CD4-positive, CD25-positive, alpha-beta regulatory T cell (primary cell): Measurements from ENCODE around the gene OTULIN. TPM values are rescaled to one million over a fixed set of nuclear protein-coding genes. Genes with fewer than 3 reads are reported as not detected.

Experiments used
- ATAC-seq, 2 donors: fragments of 150-1000 bp; cut with Tn5 transposase; one replicate each; pipeline ENCODE4 v1.10.0; 2021; ENCODE audit warnings: low read depth in 2 of 2, moderate number of reproducible peaks in 2 of 2, moderate library complexity in 1 of 2
- DNase-seq, 3 donors: peaks; one replicate each; pipeline versions ENCODE4 v3.0.0 to v3.0.0-alpha.2; 2012 to 2022; ENCODE audit warnings: mixed read lengths in 1 of 3
- H3K27ac ChIP-seq: one replicate; pipeline ENCODE4 v1.7.0; 2013; ENCODE audit warnings: mild to moderate bottlenecking, low read length; ENCODE audit not compliant: insufficient read depth, poor library complexity, severe bottlenecking
- H3K27me3 ChIP-seq: one replicate; pipeline ENCODE4 v1.7.0; 2013; ENCODE audit warnings: low read length; ENCODE audit not compliant: control insufficient read depth, insufficient read depth
- H3K36me3 ChIP-seq: one replicate; pipeline ENCODE4 v1.7.0; 2013; ENCODE audit warnings: mild to moderate bottlenecking, low read length, moderate library complexity; ENCODE audit not compliant: control insufficient read depth, insufficient read depth
- H3K4me1 ChIP-seq: 2 replicates; pipeline ENCODE4 v1.7.0; 2013; ENCODE audit warnings: mild to moderate bottlenecking, low read length; ENCODE audit not compliant: insufficient read depth, control insufficient read depth, poor library complexity, severe bottlenecking
- H3K4me3 ChIP-seq: one replicate; pipeline ENCODE4 v1.7.0; 2013; ENCODE audit warnings: low read depth, mild to moderate bottlenecking, low read length, moderate library complexity
- H3K9me3 ChIP-seq, 2 experiments: 1 replicate in 1 of 2; 2 replicates in 1 of 2; pipeline ENCODE4 v1.7.0; 2013; ENCODE audit warnings: low read length in 2 of 2, mild to moderate bottlenecking in 1 of 2, moderate library complexity in 1 of 2; ENCODE audit not compliant: control insufficient read depth in 2 of 2
- H3K27ac Mint-ChIP-seq, 3 donors: one replicate each; pipeline ENCODE4 v1.8.0; 2020 to 2022; ENCODE audit warnings: mild to moderate bottlenecking in 3 of 3, mixed read lengths in 3 of 3, moderate library complexity in 2 of 3
- H3K27me3 Mint-ChIP-seq: one replicate; pipeline ENCODE4 v1.8.0; 2022; ENCODE audit warnings: mild to moderate bottlenecking, mixed read lengths
- H3K36me3 Mint-ChIP-seq: one replicate; pipeline ENCODE4 v1.8.0; 2020; ENCODE audit warnings: mixed read lengths
- H3K4me1 Mint-ChIP-seq, 4 donors: one replicate each; pipeline ENCODE4 v1.8.0; 2020 to 2022; ENCODE audit warnings: mixed read lengths in 4 of 4, mild to moderate bottlenecking in 1 of 4
- H3K4me3 Mint-ChIP-seq, 4 donors: one replicate each; pipeline ENCODE4 v1.8.0; 2020 to 2022; ENCODE audit warnings: mild to moderate bottlenecking in 4 of 4, mixed read lengths in 4 of 4, moderate library complexity in 3 of 4
- H3K9me3 Mint-ChIP-seq, 7 donors: one replicate each; pipeline ENCODE4 v1.8.0; 2020 to 2022; ENCODE audit warnings: mixed read lengths in 7 of 7, mild to moderate bottlenecking in 3 of 7, moderate library complexity in 2 of 7
- polyA plus RNA-seq, 4 donors: library from polyadenylated mRNA; unstranded; fragments of 300-500 nt; fragmentation: Illumina TruSeq; gene quantifications; one replicate each; pipeline ENCODE4 v1.2.3, GENCODE V29; 2021
- total RNA-seq: library from RNA; stranded (reverse); gene quantifications from one replicate; pipeline ENCODE4 v1.2.3, GENCODE V29; 2022

Gene OTULIN
- total and polyA plus RNA-seq, 5 donors from 2014 or later = 22.8 to 109 (median 27.0) TPM

DNA sequence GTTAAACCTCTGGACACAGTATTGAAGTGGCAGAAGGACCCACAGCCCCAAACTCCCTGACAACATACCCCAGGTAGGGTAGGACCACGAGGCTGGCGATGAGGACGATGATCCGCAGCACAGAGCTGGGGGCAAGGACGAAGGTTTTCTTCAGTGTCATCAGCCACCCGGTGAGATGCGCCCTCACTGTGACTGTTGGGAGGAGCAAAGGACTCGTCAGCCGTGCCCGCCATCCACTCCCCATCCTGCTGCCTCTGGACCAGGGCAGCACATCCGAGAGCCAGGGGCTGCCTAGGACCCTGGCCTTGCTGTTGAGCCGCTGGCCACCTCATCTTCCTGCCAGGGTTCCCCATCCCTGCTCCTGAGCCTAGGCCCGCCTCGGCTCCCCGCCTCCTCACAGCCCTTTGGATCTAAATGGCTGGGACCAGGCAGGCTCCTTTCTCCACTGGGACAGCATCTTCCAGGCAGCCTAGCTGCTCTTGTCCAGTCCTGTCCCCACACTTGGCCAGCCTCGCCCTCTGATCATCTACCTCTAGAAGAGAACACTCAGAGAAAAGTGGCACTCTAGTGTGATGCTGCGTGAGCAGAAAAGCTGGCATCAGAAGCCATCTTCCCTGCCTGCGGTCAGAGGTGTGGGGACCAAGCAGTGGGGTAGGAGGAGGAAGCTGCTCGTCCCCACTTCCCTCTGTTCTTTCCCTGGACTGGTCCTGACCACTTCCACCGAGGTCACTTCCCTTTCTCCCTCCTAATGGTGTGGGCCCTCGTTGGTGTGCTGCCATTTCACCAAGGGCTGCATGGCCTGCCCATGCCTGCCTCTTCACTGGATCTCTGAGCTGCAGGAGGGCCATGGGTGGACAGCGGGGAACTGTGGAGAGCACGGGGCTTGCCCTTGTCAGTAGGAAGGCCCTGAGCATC, 49.2 kb downstream of the OTULIN start:
- Mint-ChIP-seq H3K36me3 (peaks cover 61% of the 10 kb centered on the region), H3K4me1 (peaks cover 0 to 62% (median 37%) of the 10 kb centered on the region in 4 donors), H3K27me3 (no peaks in the 10 kb centered on the region), H3K9me3 (no peaks in the 10 kb centered on the region), H3K27ac (peak overlapping the region; percentile 80 to 97 (median 94)), H3K4me3 (no peak overlapping the region)
- no peak for ATAC-seq
- H3K4me3 ChIP-seq = no peak overlapping the region
- no peak for DNase-seq
- H3K27me3 ChIP-seq = no peaks in the 10 kb centered on the region
- H3K9me3 ChIP-seq = no peaks in the 10 kb centered on the region
- peaks cover 17% of the 10 kb centered on the region for H3K4me1 ChIP-seq
- peaks cover 76% of the 10 kb centered on the region for H3K36me3 ChIP-seq
- peak overlapping the region; percentile 9 for H3K27ac ChIP-seq

DNA sequence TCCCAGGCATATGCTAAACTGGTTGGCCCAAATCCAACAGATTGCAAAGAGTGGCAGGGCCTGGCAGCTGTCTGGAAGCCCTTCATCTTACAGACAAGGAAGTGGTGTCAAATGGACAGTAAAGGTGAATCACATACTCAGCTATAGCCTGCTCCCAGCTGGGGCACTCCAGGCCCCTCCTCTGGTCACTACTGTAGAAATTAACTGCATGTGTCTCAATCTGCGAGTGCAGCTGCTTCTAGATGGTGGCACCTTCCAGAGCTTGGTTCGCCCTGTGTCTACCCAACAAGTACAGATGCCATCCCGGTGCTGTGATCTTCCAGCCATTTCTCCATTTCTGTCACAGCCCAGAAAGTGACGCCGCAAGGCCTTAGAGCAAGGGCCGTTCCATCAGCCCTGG, 50.2 kb downstream of the OTULIN start:
- peaks cover 74% of the 10 kb centered on the region for H3K36me3 ChIP-seq
- H3K27ac ChIP-seq = no peak overlapping the region
- H3K4me1 ChIP-seq = peaks cover 8% of the 10 kb centered on the region
- Mint-ChIP-seq H3K4me3 (no peak overlapping the region), H3K27me3 (peaks cover 4% of the 10 kb centered on the region), H3K36me3 (peaks cover 60% of the 10 kb centered on the region), H3K4me1 (peaks cover 8 to 62% (median 38%) of the 10 kb centered on the region in 4 donors), H3K27ac (peak overlapping the region in 2 of 3 donors; percentile 74 to 80), H3K9me3 (no peaks in the 10 kb centered on the region)
- DNase-seq = no peak
- ATAC-seq = no peak
- no peak overlapping the region for H3K4me3 ChIP-seq
- no peaks in the 10 kb centered on the region for H3K27me3 ChIP-seq
- no peaks in the 10 kb centered on the region for H3K9me3 ChIP-seq

GRCh38 chr5:14715481-14715880, 51.0 kb downstream of the OTULIN start:
- peaks cover 14 to 63% (median 38%) of the 10 kb centered on the region in 4 donors for H3K4me1 Mint-ChIP-seq
- H3K27me3 Mint-ChIP-seq = peaks cover 4% of the 10 kb centered on the region
- Histone ChIP-seq H3K27ac (no peak overlapping the region), H3K9me3 (no peaks in the 10 kb centered on the region), H3K36me3 (peaks cover 67% of the 10 kb centered on the region), H3K4me1 (peaks cover 7% of the 10 kb centered on the region), H3K27me3 (no peaks in the 10 kb centered on the region), H3K4me3 (no peak overlapping the region)
- peaks cover 58% of the 10 kb centered on the region for H3K36me3 Mint-ChIP-seq
- ATAC-seq (no peak), DNase-seq (no peak)
- peak overlapping the region; percentile 49 to 80 (median 65) for H3K27ac Mint-ChIP-seq
- H3K9me3 Mint-ChIP-seq = no peaks in the 10 kb centered on the region
- peak overlapping the region in 1 of 4 donors; percentile 27 for H3K4me3 Mint-ChIP-seq

- Mint-ChIP-seq H3K4me3 (peak overlapping the region in 1 of 4 donors; percentile 27), H3K9me3 (no peaks in the 10 kb centered on the region), H3K27ac (peak overlapping the region; percentile 61 to 80 (median 73)), H3K27me3 (peaks cover 4% of the 10 kb centered on the region), H3K36me3 (peaks cover 46% of the 10 kb centered on the region), H3K4me1 (peaks cover 14 to 63% (median 42%) of the 10 kb centered on the region in 4 donors)
- DNase-seq (no peak), ATAC-seq (no peak)
- no peak overlapping the region for H3K4me3 ChIP-seq
- peaks cover 56% of the 10 kb centered on the region for H3K36me3 ChIP-seq
- peaks cover 11% of the 10 kb centered on the region for H3K4me1 ChIP-seq
- no peaks in the 10 kb centered on the region for H3K27me3 ChIP-seq
- peak overlapping the region; percentile 34 for H3K27ac ChIP-seq
- H3K9me3 ChIP-seq = no peaks in the 10 kb centered on the region
Observed at GRCh38 chr5:14716755-14717752, 52.5 kb downstream of the OTULIN start.

DNA sequence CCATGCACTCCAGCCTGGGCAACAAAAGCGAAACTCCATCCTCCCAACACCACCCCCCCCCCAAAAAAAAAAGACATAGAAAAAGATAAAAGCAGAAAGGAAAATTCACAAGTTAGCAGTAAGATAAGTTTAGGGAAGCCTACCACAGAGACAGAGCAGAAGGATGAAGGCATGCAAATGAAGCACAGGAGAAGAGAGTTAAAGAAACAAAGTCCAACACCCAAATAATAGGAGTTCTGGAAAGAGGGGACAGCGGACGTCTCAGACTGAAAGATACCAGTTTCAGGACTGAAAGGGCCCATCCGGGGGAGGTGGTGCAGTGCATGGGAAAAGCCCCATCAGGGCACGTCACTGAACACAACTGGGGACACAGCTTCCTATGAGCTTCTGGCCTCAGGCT, 54.3 kb downstream of the OTULIN start:
- Histone ChIP-seq H3K27ac (no peak overlapping the region), H3K27me3 (no peaks in the 10 kb centered on the region), H3K4me1 (peaks cover 11% of the 10 kb centered on the region), H3K4me3 (no peak overlapping the region), H3K36me3 (peaks cover 47% of the 10 kb centered on the region), H3K9me3 (no peaks in the 10 kb centered on the region)
- Mint-ChIP-seq H3K27me3 (peaks cover 4% of the 10 kb centered on the region), H3K36me3 (peaks cover 47% of the 10 kb centered on the region), H3K9me3 (no peaks in the 10 kb centered on the region), H3K27ac (peak overlapping the region; percentile 78 to 95 (median 90)), H3K4me3 (peak overlapping the region in 1 of 4 donors; percentile 38), H3K4me1 (peaks cover 14 to 67% (median 43%) of the 10 kb centered on the region in 4 donors)
- no peak for DNase-seq
- ATAC-seq = no peak

DNA sequence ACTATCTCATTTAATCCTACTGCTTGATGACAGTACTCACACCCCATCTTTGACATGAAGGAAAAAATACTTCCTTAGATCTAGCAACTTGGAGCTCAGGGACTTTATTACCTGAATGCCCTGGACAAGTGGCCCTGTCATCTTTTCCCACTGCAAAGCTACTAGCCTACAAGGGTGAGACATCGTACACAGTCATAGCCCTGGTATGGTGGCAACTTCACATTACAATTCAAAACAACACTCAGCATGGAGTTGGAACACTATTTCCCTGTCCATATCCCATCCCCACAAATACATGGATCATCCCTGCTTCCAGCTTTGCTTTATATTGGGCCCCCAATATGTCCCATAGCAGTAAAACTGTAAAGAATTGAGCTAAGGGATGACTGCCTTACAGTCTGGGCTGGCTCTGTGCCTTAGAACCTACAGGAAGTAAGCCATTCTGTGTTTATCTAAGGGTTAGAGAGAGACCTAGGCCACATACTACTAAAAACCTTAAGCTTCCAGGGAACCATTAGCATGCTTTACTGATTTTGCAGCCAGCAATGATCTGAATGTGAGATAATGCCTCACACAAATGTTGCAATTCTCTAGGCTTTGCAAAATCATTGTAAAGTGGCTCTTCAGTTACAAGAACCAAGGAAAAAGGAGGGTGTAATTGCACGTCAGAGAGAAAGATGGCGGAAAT, 55.9 kb downstream of the OTULIN start:
- Mint-ChIP-seq H3K27ac (peak overlapping the region; percentile 81 to 96 (median 95)), H3K9me3 (no peaks in the 10 kb centered on the region), H3K4me1 (peaks cover 14 to 62% (median 43%) of the 10 kb centered on the region in 4 donors), H3K36me3 (peaks cover 48% of the 10 kb centered on the region), H3K27me3 (peaks cover 4% of the 10 kb centered on the region), H3K4me3 (peak overlapping the region in 3 of 4 donors; percentile 12 to 47 (median 38))
- Histone ChIP-seq H3K4me3 (peak overlapping the region; percentile 22), H3K9me3 (no peaks in the 10 kb centered on the region), H3K36me3 (peaks cover 43% of the 10 kb centered on the region), H3K27ac (peak overlapping the region; percentile 53), H3K4me1 (peaks cover 11% of the 10 kb centered on the region), H3K27me3 (no peaks in the 10 kb centered on the region)
- ATAC-seq (peak; percentile 76 to 81), DNase-seq (peak in 1 of 3 donors; percentile 42)
